ENCODE measurements around the gene RBMS1. TPM values are rescaled to one million over a fixed set of nuclear protein-coding genes. Genes with fewer than 3 reads are reported as not detected.

The RBMS1 gene
- total RNA-seq, 1 donor from 2014 or later, result 93.3 TPM

GRCh38 chr2:160534996-160535395 lies 41.4 kb upstream of the RBMS1 start:
- no peak for DNase-seq (ENCODE audit: extremely low spot score in 2 of 2)
- no peaks in the 10 kb centered on the region for H3K9me3 ChIP-seq
- intact Hi-C loops (cut with DNase I), result no loop called here
- no peak for TF ChIP-seq POLR2A (IDR thresholded peaks at IDR 0.05)
- no peaks in the 10 kb centered on the region for H3K36me3 ChIP-seq
- no peak overlapping the region for H3K27ac ChIP-seq
- no peaks in the 10 kb centered on the region for H3K4me1 ChIP-seq
- H3K4me3 ChIP-seq, result no peak overlapping the region
- no peaks in the 10 kb centered on the region for H3K27me3 ChIP-seq

GRCh38 chr2:160534249-160534648 lies 40.6 kb upstream of the RBMS1 start:
- DNase-seq (ENCODE audit: extremely low spot score in 2 of 2), result no peak
- Histone ChIP-seq H3K4me1 (no peaks in the 10 kb centered on the region), H3K27ac (no peak overlapping the region), H3K27me3 (no peaks in the 10 kb centered on the region), H3K9me3 (no peaks in the 10 kb centered on the region), H3K36me3 (no peaks in the 10 kb centered on the region), H3K4me3 (no peak overlapping the region)
- TF ChIP-seq POLR2AphosphoS5 (IDR thresholded peaks at IDR 0.05; ENCODE audit: insufficient read depth in 1 of 2, low read depth in 1 of 2) (no peak), POLR2A (IDR thresholded peaks at IDR 0.05) (no peak), CTCF (IDR thresholded peaks at IDR 0.05) (no peak)
- intact Hi-C loops (cut with DNase I), result no loop called here

GRCh38 chr2:160533482-160533881 lies 39.9 kb upstream of the RBMS1 start:
- H3K36me3 ChIP-seq, result no peaks in the 10 kb centered on the region
- DNase-seq (ENCODE audit: extremely low spot score in 2 of 2), result no peak
- no peak for TF ChIP-seq POLR2AphosphoS5 (IDR thresholded peaks at IDR 0.05; ENCODE audit: insufficient read depth in 1 of 2, low read depth in 1 of 2)
- TF ChIP-seq CTCF (IDR thresholded peaks at IDR 0.05), result no peak
- TF ChIP-seq POLR2A (IDR thresholded peaks at IDR 0.05), result no peak
- intact Hi-C loops (cut with DNase I), result no loop called here
- no peaks in the 10 kb centered on the region for H3K4me1 ChIP-seq
- no peak overlapping the region for H3K27ac ChIP-seq
- H3K27me3 ChIP-seq, result no peaks in the 10 kb centered on the region
- H3K9me3 ChIP-seq, result no peaks in the 10 kb centered on the region
- no peak overlapping the region for H3K4me3 ChIP-seq

- Histone ChIP-seq H3K27me3 (no peaks in the 10 kb centered on the region), H3K27ac (no peak overlapping the region), H3K4me1 (no peaks in the 10 kb centered on the region), H3K9me3 (no peaks in the 10 kb centered on the region), H3K36me3 (no peaks in the 10 kb centered on the region), H3K4me3 (no peak overlapping the region)
- DNase-seq (ENCODE audit: extremely low spot score in 2 of 2), result no peak
- TF ChIP-seq CTCF (IDR thresholded peaks at IDR 0.05), result no peak
- TF ChIP-seq POLR2A (IDR thresholded peaks at IDR 0.05), result no peak
- no peak for TF ChIP-seq POLR2AphosphoS5 (IDR thresholded peaks at IDR 0.05; ENCODE audit: insufficient read depth in 1 of 2, low read depth in 1 of 2)
- intact Hi-C loops (cut with DNase I), result no loop called here
Measured at GRCh38 chr2:160532388-160532787, 38.8 kb upstream of the RBMS1 start.

DNA sequence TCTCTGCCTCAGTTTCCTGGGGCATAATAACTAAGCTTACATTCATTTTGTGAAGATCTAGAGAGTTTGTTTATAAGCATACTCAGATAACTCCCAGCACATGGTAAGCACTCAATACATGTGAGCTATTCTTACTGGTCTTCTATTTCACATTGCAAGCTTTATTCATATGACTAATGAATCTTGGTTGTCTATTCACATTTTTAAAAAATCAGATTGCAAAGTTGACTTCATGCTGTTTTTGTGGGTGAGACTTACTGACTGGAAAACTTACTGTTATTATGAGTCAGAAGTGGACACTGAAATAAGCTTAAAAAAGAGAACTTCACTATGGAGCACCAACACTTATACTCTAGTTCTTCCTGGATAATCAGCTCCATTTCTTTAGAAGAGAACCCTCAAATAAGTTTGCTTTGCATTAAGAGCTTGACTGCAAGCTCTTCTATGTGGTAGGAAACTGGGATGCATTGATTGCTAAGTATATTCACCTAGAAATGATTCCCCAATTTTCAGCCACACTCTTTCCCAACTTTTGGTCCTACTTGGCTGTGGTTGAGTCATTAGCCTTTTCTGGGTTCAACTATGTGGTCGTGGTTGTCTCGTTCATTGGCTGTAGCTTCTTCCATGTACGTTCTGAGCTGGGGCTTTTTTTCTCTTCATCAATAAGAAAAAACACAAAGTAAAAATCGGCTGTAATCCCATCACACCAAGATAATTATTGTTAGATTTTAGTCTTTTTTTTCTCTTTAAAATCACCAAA lies 29.5 kb upstream of the RBMS1 start:
- TF ChIP-seq POLR2A (IDR thresholded peaks at IDR 0.05), result no peak
- TF ChIP-seq POLR2AphosphoS5 (IDR thresholded peaks at IDR 0.05; ENCODE audit: insufficient read depth in 1 of 2, low read depth in 1 of 2), result no peak
- TF ChIP-seq CTCF (IDR thresholded peaks at IDR 0.05), result no peak
- Histone ChIP-seq H3K27me3 (no peaks in the 10 kb centered on the region), H3K9me3 (no peaks in the 10 kb centered on the region), H3K27ac (no peak overlapping the region), H3K4me3 (no peak overlapping the region), H3K36me3 (no peaks in the 10 kb centered on the region), H3K4me1 (no peaks in the 10 kb centered on the region)
- intact Hi-C loops (cut with DNase I), result no loop called here
- no peak for DNase-seq (ENCODE audit: extremely low spot score in 2 of 2)

Measured in vagina (tissue), 2 donors.